Measurements from ENCODE around the gene FGD3.
A peak's percentile ranks its signal among the peaks of the same experiment; 100 is the strongest.

FGD3 gene

GRCh38 chr9:93072383-93072795 is 125.1 kb downstream of the FGD3 start:
- no peak for DNase-seq (ENCODE audit: low read depth)

GRCh38 chr9:93076101-93076791 is 128.9 kb downstream of the FGD3 start:
- DNase-seq (ENCODE audit: low read depth), result no peak

- no peak for DNase-seq (ENCODE audit: low read depth)
Measured at GRCh38 chr9:93076792-93077128, 129.4 kb downstream of the FGD3 start.

GRCh38 chr9:93077367-93077766 is 130.0 kb downstream of the FGD3 start:
- DNase-seq (ENCODE audit: low read depth), result no peak

- DNase-seq (ENCODE audit: low read depth), result no peak
Measured at GRCh38 chr9:93077811-93078210, 130.5 kb downstream of the FGD3 start.

- no peak for DNase-seq (ENCODE audit: low read depth)
Measured at GRCh38 chr9:93079371-93079770, 132.0 kb downstream of the FGD3 start.

- no peak for DNase-seq (ENCODE audit: low read depth)
Measured at GRCh38 chr9:93080406-93080805, 133.1 kb downstream of the FGD3 start.

- no peak for DNase-seq (ENCODE audit: low read depth)
Measured at GRCh38 chr9:93081081-93081529, 133.8 kb downstream of the FGD3 start.

- DNase-seq (ENCODE audit: low read depth), result peak; percentile 35
Measured at GRCh38 chr9:93081931-93082330, 134.6 kb downstream of the FGD3 start.

- no peak for DNase-seq (ENCODE audit: low read depth)
Measured at GRCh38 chr9:93082841-93083411, 135.6 kb downstream of the FGD3 start.

GRCh38 chr9:93083592-93084470 is 136.5 kb downstream of the FGD3 start:
- no peak for DNase-seq (ENCODE audit: low read depth)

GRCh38 chr9:93084471-93084881 is 137.2 kb downstream of the FGD3 start:
- no peak for DNase-seq (ENCODE audit: low read depth)

- DNase-seq (ENCODE audit: low read depth), result no peak
Measured at GRCh38 chr9:93085676-93086075, 138.4 kb downstream of the FGD3 start.

Data from stromal cell of bone marrow (primary cell).